SK-N-SH (cell line): Measurements from ENCODE around the gene MOCOS. TPM values are rescaled to one million over a fixed set of nuclear protein-coding genes. Genes with fewer than 3 reads are reported as not detected.

Source experiments
- CTCF ChIA-PET: fragments of 300-600, 350-600 bp; formaldehyde crosslinking; extraction: SDS; loops from one replicate; lab custom pipeline; 2021; lab: Yijun Ruan, JAX
- POLR2A ChIA-PET: fragments of 350-600 bp; sonication (Branson Sonifier 250); formaldehyde crosslinking; extraction: SDS; loops from one replicate; lab custom pipeline; 2020; ENCODE audit warnings: antibody characterized with exemption, inconsistent platforms; lab: Yijun Ruan, JAX
- DNase-seq: peaks from one replicate; pipeline ENCODE4 v3.0.0; 2012
- H2AFZ ChIP-seq: fragments of 200-600 bp; sonication (generic); 2 replicates; pipeline ENCODE4 v1.8.1; 2016; ENCODE audit warnings: antibody characterized with exemption, mild to moderate bottlenecking, low read depth
- H3F3A ChIP-seq: fragments of 200-600 bp; sonication (generic); replicated peaks from 2 replicates; pipeline ENCODE3; 2016; ENCODE audit warnings: antibody characterized with exemption, mild to moderate bottlenecking; ENCODE audit not compliant: insufficient read depth
- H3K27ac ChIP-seq, 2 experiments: fragments of 200-500 bp in 1 of 2; fragments of 200-600 bp in 1 of 2; sonication (Bioruptor generic) in 1 of 2; sonication (generic), shearing (Covaris generic) in 1 of 2; 2 replicates each; pipeline versions ENCODE4 v1.5.1 to v1.6.1; 2014 to 2016; ENCODE audit warnings: low read depth in 2 of 2, inconsistent platforms in 1 of 2, low read length in 1 of 2, mild to moderate bottlenecking in 1 of 2, mixed read lengths in 1 of 2
- H3K27me3 ChIP-seq: fragments of 200-600 bp; sonication (generic), shearing (Covaris generic); 2 replicates; pipeline ENCODE4 v1.6.1; 2016; ENCODE audit warnings: mixed run types; ENCODE audit not compliant: insufficient read depth
- H3K36me3 ChIP-seq, 2 experiments: fragments of 200-500 bp in 1 of 2; fragments of 200-600 bp in 1 of 2; sonication (Bioruptor generic) in 1 of 2; sonication (generic) in 1 of 2; replicated peaks in 1 of 2; 2 replicates each; pipeline versions ENCODE3 to v1.5.1; 2014 to 2016; ENCODE audit warnings: low read length in 1 of 2, mild to moderate bottlenecking in 1 of 2; ENCODE audit not compliant: insufficient read depth in 2 of 2, control insufficient read depth in 1 of 2
- H3K4me1 ChIP-seq, 2 experiments: fragments of 200-500 bp in 1 of 2; fragments of 200-600 bp in 1 of 2; sonication (Bioruptor generic) in 1 of 2; sonication (generic), shearing (Covaris generic) in 1 of 2; 2 replicates each; pipeline versions ENCODE4 v1.5.1 to v1.6.1; 2014 to 2016; ENCODE audit warnings: low read depth in 1 of 2, low read length in 1 of 2, mixed run types in 1 of 2; ENCODE audit not compliant: insufficient read depth in 2 of 2, control insufficient read depth in 1 of 2
- H3K4me2 ChIP-seq: fragments of 200-600 bp; sonication (generic), shearing (Covaris generic); 2 replicates; pipeline ENCODE4 v1.6.1; 2017; ENCODE audit warnings: mixed run types
- H3K4me3 ChIP-seq, 2 experiments: fragments of 200-500 bp in 1 of 2; fragments of 200-600 bp in 1 of 2; sonication (Bioruptor generic) in 1 of 2; sonication (generic), shearing (Covaris generic) in 1 of 2; 2 replicates each; pipeline versions ENCODE4 v1.5.1 to v1.8.1; 2014 to 2016; ENCODE audit warnings: low read depth in 2 of 2, inconsistent platforms in 1 of 2, low read length in 1 of 2, mild to moderate bottlenecking in 1 of 2, mixed read lengths in 1 of 2, moderate library complexity in 1 of 2
- H3K79me2 ChIP-seq: fragments of 200-600 bp; sonication (generic); 2 replicates; pipeline ENCODE4 v1.8.1; 2017; ENCODE audit warnings: mild to moderate bottlenecking; ENCODE audit not compliant: insufficient read depth
- H3K9ac ChIP-seq: fragments of 200-600 bp; sonication (generic); 2 replicates; pipeline ENCODE4 v1.6.1; 2017; ENCODE audit warnings: mixed run types
- H3K9me2 ChIP-seq: fragments of 200-600 bp; sonication (generic); 2 replicates; pipeline ENCODE4 v1.6.1; 2017; ENCODE audit warnings: mixed run types
- H3K9me3 ChIP-seq: fragments of 200-600 bp; sonication (generic); 2 replicates; pipeline ENCODE4 v1.6.1; 2017; ENCODE audit warnings: mixed run types, mild to moderate bottlenecking, moderate library complexity
- H4K20me1 ChIP-seq: fragments of 200-600 bp; sonication (generic); 2 replicates; pipeline ENCODE4 v1.6.1; 2017; ENCODE audit warnings: mild to moderate bottlenecking, mixed run types; ENCODE audit not compliant: insufficient read depth
- CHD2 ChIP-seq: fragments of 150-350 bp; IDR thresholded peaks from 2 replicates; pipeline ENCODE4 v1.6.1; 2018; ENCODE audit warnings: low read length; ENCODE audit not compliant: partially characterized antibody
- CTCF ChIP-seq: fragments of 200-600 bp; sonication (generic); IDR thresholded peaks from 2 replicates; pipeline ENCODE4 v1.6.1; 2017; ENCODE audit warnings: antibody characterized with exemption, mild to moderate bottlenecking, moderate library complexity
- EP300 ChIP-seq, 2 experiments: IDR thresholded peaks; 2 replicates each; pipeline versions ENCODE4 v1.4.0 to v1.6.1; 2012; ENCODE audit warnings: borderline replicate concordance in 1 of 2, low read depth in 1 of 2, low read length in 1 of 2
- FOXJ3 ChIP-seq: sonication (generic); formaldehyde crosslinking; IDR thresholded peaks from 2 replicates; pipeline ENCODE4 v1.5.1; 2020; ENCODE audit warnings: mild to moderate bottlenecking, missing genetic modification reagents
- FOXM1 ChIP-seq: IDR thresholded peaks from 2 replicates; pipeline ENCODE4 v1.4.0; 2012; ENCODE audit warnings: low read depth, mild to moderate bottlenecking
- GABPA ChIP-seq: IDR thresholded peaks from 2 replicates; pipeline ENCODE4 v1.4.0; 2012; ENCODE audit warnings: low read depth, mild to moderate bottlenecking
- GATA2 ChIP-seq: sonication (generic); formaldehyde crosslinking; IDR thresholded peaks from 2 replicates; pipeline ENCODE4 v1.5.0; 2020; ENCODE audit warnings: mild to moderate bottlenecking, missing genetic modification reagents
- MAX ChIP-seq: IDR thresholded peaks from 2 replicates; pipeline ENCODE4 v1.4.0; 2012; ENCODE audit warnings: low read depth
- MEF2A ChIP-seq: IDR thresholded peaks from 2 replicates; pipeline ENCODE4 v1.4.0; 2012; ENCODE audit warnings: low read depth, borderline replicate concordance
- MXI1 ChIP-seq: IDR thresholded peaks from 2 replicates; pipeline ENCODE4 v1.6.1; 2012; ENCODE audit warnings: mild to moderate bottlenecking, low read depth, low read length, improper control_type of control experiment
- NFIC ChIP-seq: IDR thresholded peaks from 2 replicates; pipeline ENCODE4 v1.4.0; 2012; ENCODE audit warnings: borderline replicate concordance
- NRF1 ChIP-seq: IDR thresholded peaks from 2 replicates; pipeline ENCODE4 v1.6.1; 2012; ENCODE audit warnings: low read depth, mild to moderate bottlenecking, low read length
- PBX3 ChIP-seq: IDR thresholded peaks from 2 replicates; pipeline ENCODE4; 2012
- RXRA ChIP-seq: IDR thresholded peaks from 2 replicates; pipeline ENCODE4 v1.4.0; 2012; ENCODE audit warnings: low read depth, mild to moderate bottlenecking, borderline replicate concordance
- SIN3A ChIP-seq: IDR thresholded peaks from 2 replicates; pipeline ENCODE4 v1.6.1; 2012; ENCODE audit warnings: low read depth, mild to moderate bottlenecking, low read length, moderate library complexity, borderline replicate concordance
- SMC3 ChIP-seq: IDR thresholded peaks from 2 replicates; pipeline ENCODE4 v1.6.1; 2012; ENCODE audit warnings: low read depth, low read length, improper control_type of control experiment
- TCF12 ChIP-seq: IDR thresholded peaks from 2 replicates; pipeline ENCODE4 v1.4.0; 2012
- TEAD4 ChIP-seq: IDR thresholded peaks from 2 replicates; pipeline ENCODE4 v1.4.0; 2012; ENCODE audit warnings: mild to moderate bottlenecking, borderline replicate concordance; ENCODE audit not compliant: insufficient read depth
- USF2 ChIP-seq: fragments of 150-350 bp; IDR thresholded peaks from 2 replicates; pipeline ENCODE4 v1.6.1; 2017; ENCODE audit warnings: antibody characterized with exemption, low read length, low read depth, borderline replicate concordance
- YY1 ChIP-seq: IDR thresholded peaks from 2 replicates; pipeline ENCODE4 v1.4.0; 2012; ENCODE audit warnings: low read depth, mild to moderate bottlenecking
- WGBS: methylation state at CpG from one replicate; pipeline ENCODE4 v1.1.6; 2017; ENCODE audit warnings: low lambda C conversion rate; 5-methylcytosine and 5-hydroxymethylcytosine counted together
- polyA plus RNA-seq, 3 experiments: library from polyadenylated mRNA; depleted of rRNA; stranded (reverse); fragments of >200 nt; gene quantifications; 2 replicates each; pipeline ENCODE4 v1.2.3, GENCODE V29; 2012

Gene MOCOS
- polyA plus RNA-seq, 1 of the 3 experiments (the other 2 are of a cell fraction), result 1.2 TPM

- TF ChIP-seq PBX3 (no peak), GATA2 (CRISPR knock-in tag) (no peak), CHD2 (no peak), GABPA (no peak)
These were observed 77.7 kb downstream of the MOCOS start (continued) for GRCh38 chr18:36265015-36265414.

- Histone ChIP-seq H3K4me1 (no peaks in the 10 kb centered on the region), H3K9me3 (no peaks in the 10 kb centered on the region), H3K4me2 (no peak overlapping the region), H3F3A (no peaks in the 10 kb centered on the region), H4K20me1 (no peaks in the 10 kb centered on the region), H3K36me3 (no peaks in the 10 kb centered on the region), H3K27ac (no peak overlapping the region), H3K9me2 (no peaks in the 10 kb centered on the region), H3K79me2 (no peaks in the 10 kb centered on the region), H2AFZ (no peak overlapping the region), H3K27me3 (no peaks in the 10 kb centered on the region), H3K9ac (no peak overlapping the region), H3K4me3 (no peak overlapping the region)
- DNase-seq, result no peak
- CTCF ChIA-PET, result no interaction called here
- WGBS, result 76% methylated on average over 4 of the region's 4 CpGs
- TF ChIP-seq FOXM1, result no peak
- no peak for TF ChIP-seq SMC3
- no peak for TF ChIP-seq MEF2A
- no peak for TF ChIP-seq PBX3
- TF ChIP-seq GATA2 (CRISPR knock-in tag), result no peak
- TF ChIP-seq NFIC, result no peak
- POLR2A ChIA-PET, result no interaction called here
These were observed 81.9 kb downstream of the MOCOS start for GRCh38 chr18:36269157-36269556.

GRCh38 chr18:36271153-36271552 lies 83.9 kb downstream of the MOCOS start:
- Histone ChIP-seq H3K27ac (no peak overlapping the region), H3K4me3 (no peak overlapping the region), H2AFZ (no peak overlapping the region), H3K9me3 (no peaks in the 10 kb centered on the region), H3K4me1 (no peaks in the 10 kb centered on the region), H3K36me3 (no peaks in the 10 kb centered on the region), H3F3A (no peaks in the 10 kb centered on the region), H3K79me2 (no peaks in the 10 kb centered on the region), H3K4me2 (no peak overlapping the region), H3K9me2 (no peaks in the 10 kb centered on the region), H3K9ac (no peak overlapping the region), H4K20me1 (no peaks in the 10 kb centered on the region), H3K27me3 (no peaks in the 10 kb centered on the region)
- DNase-seq, result no peak
- POLR2A ChIA-PET, result no interaction called here
- CTCF ChIA-PET, result interaction anchor here (1.2 kb wide), 1 partner anchor 13 kb away, joined by 4 read pairs; no protein-coding TSS in a partner anchor
- TF ChIP-seq CHD2 (no peak), YY1 (no peak), FOXM1 (no peak), FOXJ3 (CRISPR knock-in tag) (no peak), MEF2A (no peak), MXI1 (no peak), CTCF (no peak), GATA2 (CRISPR knock-in tag) (no peak), RXRA (no peak), TEAD4 (no peak), PBX3 (no peak), EP300 (IDR thresholded peaks at IDR 0.05; ENCODE audit: borderline replicate concordance in 1 of 2, low read depth in 1 of 2, low read length in 1 of 2) (no peak), SIN3A (no peak), MAX (no peak), NRF1 (no peak), USF2 (no peak), TCF12 (no peak)
- TF ChIP-seq, all 33 proteins: peak for 0
